ENCODE data around the gene CCL13.

DNA sequence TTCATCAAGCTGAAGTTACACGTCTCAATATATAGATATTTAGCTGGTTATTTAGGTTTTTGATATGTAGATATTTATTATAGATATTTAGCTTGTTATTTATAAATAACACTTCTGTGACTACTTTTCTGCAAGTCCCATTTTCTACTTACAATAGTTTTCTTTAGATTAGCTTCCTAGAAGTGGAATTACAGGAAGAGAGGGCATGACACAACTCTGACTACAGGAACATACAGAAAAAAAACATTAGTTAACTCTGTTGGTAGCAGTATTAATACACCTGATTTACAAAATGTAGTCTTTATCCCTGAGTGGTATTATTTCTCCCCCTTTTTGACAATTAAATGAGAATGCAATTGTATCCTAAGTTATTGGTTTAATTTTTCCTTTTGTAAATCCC, 28.0 kb downstream of the CCL13 start:
- no peak for TF ChIP-seq SUZ12 (IDR thresholded peaks at IDR 0.05; ENCODE audit: extremely low read depth, insufficient read depth, insufficient read length)
- TF ChIP-seq YY1 (IDR thresholded peaks at IDR 0.05; ENCODE audit: insufficient read depth, insufficient read length), result no peak

All from NT2/D1 (cell line).